HTERT RPE-1 (cell line): ENCODE results near the gene CPA4.
"Not testable (repeated sequence)": the region's sequence is repeated elsewhere in the genome, so short reads cannot be mapped to it uniquely, and the experiment has no call there.

Source experiments
- in situ Hi-C: fragments of 300-500 bp; cut with MboI; formaldehyde crosslinking; loops from 4 replicates; pipeline ENCODE4 v1.14.3; 2020; ENCODE audit warnings: low sequenced_read_pairs

CPA4 gene

DNA sequence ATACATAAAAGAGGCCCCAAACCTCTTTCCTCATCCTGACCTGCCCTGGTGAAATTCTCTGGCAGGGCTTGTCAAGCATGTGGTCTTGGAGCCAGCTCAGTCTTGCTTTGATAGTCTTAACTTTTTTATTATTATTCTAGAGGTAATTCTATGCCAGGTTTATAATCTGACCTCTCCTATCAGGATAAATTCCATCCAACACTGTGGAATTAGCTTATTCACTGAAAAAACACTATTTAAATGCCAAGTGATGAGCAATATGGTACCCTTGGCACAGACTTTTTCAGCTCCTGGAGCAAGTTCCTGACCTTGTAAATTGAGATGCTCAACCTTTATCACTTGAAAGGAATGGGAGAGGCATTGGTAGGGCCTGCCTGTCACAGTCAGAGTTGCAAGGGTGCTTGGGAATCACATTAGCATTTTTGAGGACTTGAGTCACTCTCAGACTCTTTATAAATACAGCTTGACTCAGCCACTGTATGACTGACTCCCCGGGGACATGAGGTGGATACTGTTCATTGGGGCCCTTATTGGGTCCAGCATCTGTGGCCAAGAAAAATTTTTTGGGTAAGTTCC lies at the start of gene CPA4:
CPA4 (plus strand) TSS at position 480 of the 576 bp plus-strand sequence; CDS start at position 500, 20 bp downstream.
- in situ Hi-C loops = no loop called here

DNA sequence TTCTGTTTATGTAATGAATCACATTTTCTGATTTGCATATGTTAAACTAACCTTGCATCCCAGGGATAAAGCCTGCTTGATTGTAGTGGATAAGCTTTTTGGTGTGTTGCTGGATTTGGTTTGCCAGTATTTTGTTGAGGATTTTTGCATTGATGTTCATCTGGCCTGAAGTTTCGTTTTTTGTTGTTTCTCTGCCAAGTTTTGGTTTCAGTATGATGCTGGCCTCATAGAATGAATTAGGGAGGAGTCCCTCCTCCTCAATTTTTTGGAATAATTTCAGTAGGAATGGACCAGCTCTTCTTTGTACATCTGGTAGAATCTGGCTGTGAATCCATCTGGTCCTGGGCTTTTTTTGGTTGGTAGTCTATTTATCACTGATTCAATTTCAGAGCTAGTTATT lies 49.5 kb upstream of the CPA4 start:
- in situ Hi-C loops = not testable (repeated sequence)

- in situ Hi-C loops = not testable (repeated sequence)
Observed at GRCh38 chr7:130246491-130246890, 46.5 kb upstream of the CPA4 start.

GRCh38 chr7:130248842-130249241 lies 44.1 kb upstream of the CPA4 start:
- in situ Hi-C loops = not testable (repeated sequence)

GRCh38 chr7:130249626-130250025 lies 43.3 kb upstream of the CPA4 start:
- in situ Hi-C loops = not testable (repeated sequence)

- in situ Hi-C loops = no loop called here
Observed at GRCh38 chr7:130254555-130254954, 38.4 kb upstream of the CPA4 start.

GRCh38 chr7:130256704-130257103 lies 36.3 kb upstream of the CPA4 start:
- in situ Hi-C loops = no loop called here

DNA sequence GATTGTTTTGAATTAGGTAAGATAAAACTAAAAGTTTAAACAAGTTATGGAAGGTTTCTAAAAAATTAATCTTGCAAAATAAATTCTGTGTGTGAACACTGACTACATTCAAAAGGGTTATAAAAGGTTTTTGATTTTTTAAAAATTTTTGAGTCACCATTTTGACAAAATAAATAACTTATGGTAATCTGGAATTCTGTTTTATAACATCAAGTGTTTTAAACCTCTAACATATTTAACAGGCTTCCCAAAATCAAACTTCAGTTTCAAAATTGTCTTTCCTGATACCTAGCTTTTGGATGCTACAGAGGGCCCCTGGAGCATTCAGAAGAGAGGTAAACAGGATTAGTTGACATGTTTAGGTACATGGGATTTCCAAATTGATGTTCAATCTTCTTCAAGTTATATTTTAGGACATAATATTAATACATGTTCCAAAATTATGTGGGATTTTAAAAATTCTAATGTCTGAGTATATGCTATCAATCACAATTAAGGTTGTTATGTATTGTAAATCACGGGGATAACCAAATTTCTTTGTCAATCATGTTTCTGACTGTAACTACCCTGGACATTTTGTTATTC lies 34.4 kb upstream of the CPA4 start:
- in situ Hi-C loops = no loop called here

- in situ Hi-C loops = no loop called here
Observed at GRCh38 chr7:130262448-130262847, 30.5 kb upstream of the CPA4 start.

DNA sequence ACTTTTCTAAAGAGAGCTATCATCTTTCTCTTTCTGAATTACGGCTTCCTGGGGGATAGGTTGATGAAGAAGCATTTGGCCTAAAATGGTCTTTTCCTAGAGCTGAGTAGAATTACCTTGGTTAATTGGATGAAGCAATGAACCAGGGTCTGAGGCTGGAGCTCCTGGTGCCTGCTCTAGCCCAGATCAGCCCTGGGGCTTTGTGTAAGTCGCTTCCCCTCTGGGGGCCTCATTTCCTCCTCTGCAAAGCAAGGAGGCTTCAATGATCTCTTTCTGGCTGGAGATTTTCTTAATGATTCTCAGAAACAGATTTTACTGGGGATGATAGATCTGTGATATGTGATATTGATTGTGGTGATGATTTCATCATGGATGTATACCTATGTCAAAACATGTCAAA lies 29.8 kb upstream of the CPA4 start:
- in situ Hi-C loops = no loop called here

DNA sequence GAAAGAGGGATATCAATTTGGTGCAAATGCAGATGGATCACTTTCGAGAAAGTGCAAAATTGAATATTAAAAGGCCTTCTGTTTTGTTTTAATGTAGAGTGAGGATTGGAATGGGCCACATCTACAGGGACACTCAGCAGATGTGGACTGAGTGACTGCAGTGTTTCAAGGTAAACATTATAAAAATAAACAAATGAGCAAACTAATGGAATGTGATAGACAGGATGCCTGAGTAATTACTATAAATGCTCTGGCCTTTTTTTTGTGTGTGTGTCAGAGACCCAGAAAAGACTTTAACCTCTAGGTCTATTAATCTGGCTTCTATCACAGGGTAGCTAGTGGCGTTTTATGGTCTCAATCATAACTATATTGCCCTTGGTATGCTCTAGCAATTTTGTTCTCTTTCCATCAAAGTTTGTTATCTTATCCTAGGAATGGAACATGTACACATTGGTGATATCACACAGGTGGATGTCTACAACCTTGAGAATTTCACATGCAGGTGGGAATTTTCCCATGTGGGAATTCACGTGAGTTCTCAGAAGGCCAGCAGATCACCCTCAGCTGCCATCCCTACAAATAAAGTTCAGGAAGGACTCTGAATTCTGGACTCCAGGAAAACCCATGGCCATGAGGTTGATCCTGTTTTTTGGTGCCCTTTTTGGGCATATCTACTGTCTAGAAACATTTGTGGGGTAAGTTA lies 26.6 kb upstream of the CPA4 start, which contains the start of gene CPA2:
CPA2 (plus strand) TSS at position 606 of the 703 bp plus-strand sequence; CDS start at position 625, 19 bp downstream.
- in situ Hi-C loops = no loop called here

GRCh38 chr7:130266961-130267321 lies 26.0 kb upstream of the CPA4 start:
- in situ Hi-C loops = no loop called here

DNA sequence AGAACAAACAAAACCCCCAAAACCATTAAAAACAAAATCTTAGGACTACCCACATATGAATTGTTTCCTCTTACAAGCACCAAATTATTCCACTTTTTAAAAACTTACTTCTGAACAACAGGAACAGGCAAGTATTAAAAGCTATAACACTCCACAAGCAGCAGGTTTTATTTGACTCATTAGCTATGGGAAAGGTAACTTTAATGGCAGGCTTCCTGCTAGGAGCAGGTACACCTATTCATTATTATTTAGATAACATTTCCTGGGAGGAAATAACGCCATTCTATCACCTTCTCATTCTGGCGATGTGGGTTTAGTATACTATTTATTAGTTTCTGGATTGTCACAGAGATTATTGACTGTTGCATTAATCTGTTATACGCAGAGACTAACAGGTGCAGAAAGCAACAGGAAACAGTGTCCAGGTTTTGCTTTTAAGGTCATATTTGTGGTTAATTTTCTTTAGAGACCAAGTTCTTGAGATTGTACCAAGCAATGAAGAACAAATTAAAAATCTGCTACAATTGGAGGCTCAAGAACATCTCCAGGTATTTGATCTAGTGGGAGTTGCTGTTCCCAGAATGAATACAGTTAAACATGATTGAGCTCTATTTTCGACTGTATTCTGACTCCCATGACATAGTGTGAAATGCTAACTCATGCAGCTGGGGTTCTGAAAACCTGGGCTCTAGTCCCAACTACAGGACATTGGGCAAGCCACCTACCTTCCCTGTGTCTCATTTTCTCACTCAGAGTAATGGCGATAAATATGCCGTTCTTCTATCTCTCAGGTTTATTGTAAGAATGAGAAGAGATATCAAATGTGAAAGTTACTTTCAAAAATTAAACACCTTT lies 24.3 kb upstream of the CPA4 start:
- in situ Hi-C loops = no loop called here

DNA sequence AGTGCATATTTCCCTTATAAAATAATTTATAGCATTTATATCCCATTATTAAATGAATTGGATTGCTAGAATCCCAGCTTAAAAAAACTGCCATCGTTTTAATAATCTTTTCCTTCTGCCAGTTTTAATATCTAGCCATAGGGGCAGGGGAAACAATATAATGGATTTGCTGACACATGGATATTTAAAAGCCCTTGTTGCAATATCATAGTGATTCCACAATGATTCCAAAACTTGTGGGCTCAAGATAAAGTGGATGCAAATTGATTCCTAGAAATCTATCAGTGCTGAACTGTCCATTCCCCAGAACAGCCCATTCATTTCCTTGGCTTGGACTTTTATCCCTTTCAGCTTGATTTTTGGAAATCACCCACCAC lies 23.7 kb upstream of the CPA4 start:
- in situ Hi-C loops = no loop called here

GRCh38 chr7:130270947-130271800 lies 21.8 kb upstream of the CPA4 start:
- in situ Hi-C loops = no loop called here

GRCh38 chr7:130272381-130273080 lies 20.4 kb upstream of the CPA4 start:
- in situ Hi-C loops = no loop called here

DNA sequence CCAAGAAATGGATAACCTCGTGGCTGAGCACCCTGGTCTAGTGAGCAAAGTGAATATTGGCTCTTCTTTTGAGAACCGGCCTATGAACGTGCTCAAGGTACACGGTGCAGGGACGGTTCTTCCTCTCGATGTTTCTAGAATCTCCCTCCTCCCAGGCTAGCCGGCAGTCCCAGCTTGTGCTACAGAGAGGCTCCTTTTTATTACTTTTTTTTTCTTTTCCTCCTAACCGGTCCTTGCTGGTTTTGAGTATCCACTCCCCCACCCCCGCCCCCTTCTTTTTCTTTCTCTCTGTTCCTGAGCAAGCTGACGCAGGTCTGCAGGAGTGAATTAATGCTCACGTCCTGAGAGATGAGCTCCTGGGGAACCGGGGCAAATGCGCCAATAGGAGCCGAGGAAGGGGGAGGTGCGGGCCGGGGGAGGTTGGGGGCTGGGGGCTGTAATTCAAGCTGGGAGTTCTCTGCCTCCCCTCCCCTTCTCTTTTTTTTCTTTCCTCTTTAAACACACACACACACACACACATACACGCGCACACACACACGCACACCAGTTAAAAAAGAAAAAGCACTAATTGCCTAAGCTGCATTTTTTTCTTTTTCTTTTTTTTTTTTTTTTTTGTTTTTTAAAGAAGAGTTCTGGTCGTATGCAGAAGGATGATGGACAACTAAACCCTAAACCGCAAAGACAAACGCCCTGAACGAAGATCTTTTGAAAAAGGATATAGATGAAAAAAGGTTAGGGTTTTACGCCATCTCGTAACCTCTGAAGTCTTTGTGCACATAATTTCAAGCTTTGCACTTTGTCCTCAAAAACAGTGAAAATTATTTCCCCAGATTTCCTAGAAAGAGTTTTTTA lies 19.7 kb upstream of the CPA4 start:
- in situ Hi-C loops = no loop called here

DNA sequence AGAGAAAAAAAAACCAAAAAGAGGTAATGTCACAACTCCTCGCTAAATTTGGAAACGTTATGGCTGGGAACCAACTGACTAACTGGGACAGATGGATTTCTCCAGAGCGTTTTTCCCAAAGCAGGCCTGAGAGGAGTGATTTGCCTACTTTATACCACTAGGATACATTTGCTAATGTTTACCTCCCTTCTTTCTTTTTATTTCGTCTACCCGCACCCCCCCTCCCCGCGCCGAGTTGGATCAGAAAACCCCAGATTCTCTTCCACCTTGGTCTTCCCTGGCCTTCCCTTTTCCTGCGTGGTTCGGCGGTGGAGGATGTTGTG lies 19.1 kb upstream of the CPA4 start:
- in situ Hi-C loops = no loop called here

GRCh38 chr7:130274296-130274695 lies 18.7 kb upstream of the CPA4 start:
- in situ Hi-C loops = no loop called here
